Left cardiac atrium (tissue), 4 donors: ENCODE measurements around the gene EFCAB6. TPM values are rescaled to one million over a fixed set of nuclear protein-coding genes. Genes with fewer than 3 reads are reported as not detected.

Experiments used
- ATAC-seq, 2 donors: fragments of 200-7000 bp; cut with Tn5 transposase; one replicate each; pipeline ENCODE4 v1.9.1; 2020; ENCODE audit warnings: mild to moderate bottlenecking in 2 of 2, moderate library complexity in 2 of 2
- DNase-seq: peaks from one replicate; pipeline ENCODE4 v3.0.0-alpha.2; 2020
- intact Hi-C, 2 donors: fragments of 100-400 bp; cut with DNase I; formaldehyde crosslinking; loops; one replicate each; pipeline versions ENCODE4 v1.14.1 to v1.15.1; 2022 to 2023
- total RNA-seq, 2 donors: library from RNA; stranded (reverse); fragmentation: NEBNext Ultra II Directional; extraction: Animal tissue kit (Norgen Biotek cat#: 25700); gene quantifications; one replicate each; pipeline ENCODE4 v1.2.1, GENCODE V29; 2021
- donor health status: DM: no; HTN: yes; CAD: no.
- donor health status: DM: no; HTN: yes; CAD: no; lungs with severe emphysema.
- donor health status: DM: yes; HTN: yes; CAD: no.
- donor health status: Dilated cardiomyopathy.

EFCAB6 gene
- total RNA-seq, 2 donors from 2014 or later: 1.7 to 1.8 TPM

DNA sequence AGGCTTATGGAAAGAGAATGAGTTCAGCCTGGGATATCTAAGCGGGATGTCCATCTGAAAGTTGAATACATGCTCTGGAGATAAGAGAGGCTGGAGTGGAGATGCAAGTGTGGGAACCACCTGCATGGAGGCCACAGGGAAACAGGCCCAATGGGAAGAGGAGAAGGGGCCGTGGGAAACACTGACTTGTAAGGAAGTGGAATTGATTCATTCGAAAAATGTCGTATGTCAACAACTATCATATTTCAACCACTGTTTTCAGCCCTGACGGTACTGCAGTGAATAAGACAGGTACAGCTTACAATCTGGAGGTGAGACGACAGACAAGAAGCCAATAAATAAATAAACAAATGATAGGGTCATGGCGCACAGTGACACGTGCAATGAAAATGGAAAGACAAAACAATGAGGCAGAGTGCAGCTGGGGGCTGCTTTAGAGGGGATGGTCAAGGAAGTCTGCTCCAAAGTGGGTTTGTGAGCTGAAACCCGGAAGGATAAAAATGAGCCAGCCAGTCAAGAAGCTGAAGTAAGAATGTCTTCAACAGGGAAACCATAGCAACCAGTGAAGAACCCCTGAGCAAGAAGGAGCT, 35.9 kb downstream of the EFCAB6 start:
- ATAC-seq (no peak), DNase-seq (no peak)
- intact Hi-C loops: no loop called here

DNA sequence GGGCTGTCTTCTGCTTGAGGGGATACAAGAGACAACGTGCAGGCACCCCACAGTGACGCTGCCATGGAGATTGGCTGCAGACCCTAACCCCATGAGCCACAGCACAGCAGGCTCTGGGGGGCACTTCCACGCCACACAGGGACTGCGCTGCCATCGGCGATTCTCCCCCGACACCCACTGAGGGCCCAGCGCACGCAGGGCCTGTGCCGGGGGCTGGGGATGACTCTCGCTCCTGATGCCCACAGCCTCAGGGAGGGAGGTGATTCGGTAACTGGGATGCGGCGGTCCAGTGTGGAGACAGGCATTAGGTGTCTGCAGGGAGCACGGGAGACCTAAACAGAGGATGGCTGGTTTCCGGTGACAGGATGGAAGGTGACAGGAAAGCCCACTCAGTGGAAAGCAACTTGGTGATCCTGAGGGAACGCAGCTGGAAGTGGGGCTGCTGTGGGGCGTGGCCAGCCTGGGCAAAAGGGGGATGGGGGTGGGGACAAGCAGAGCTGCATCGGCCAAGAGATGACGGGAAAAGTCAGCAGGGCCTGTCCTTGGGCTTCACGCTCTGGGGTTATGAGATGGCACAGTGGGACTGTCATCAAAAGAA, 37.7 kb downstream of the EFCAB6 start:
- DNase-seq (no peak), ATAC-seq (no peak)
- intact Hi-C loops: no loop called here

DNA sequence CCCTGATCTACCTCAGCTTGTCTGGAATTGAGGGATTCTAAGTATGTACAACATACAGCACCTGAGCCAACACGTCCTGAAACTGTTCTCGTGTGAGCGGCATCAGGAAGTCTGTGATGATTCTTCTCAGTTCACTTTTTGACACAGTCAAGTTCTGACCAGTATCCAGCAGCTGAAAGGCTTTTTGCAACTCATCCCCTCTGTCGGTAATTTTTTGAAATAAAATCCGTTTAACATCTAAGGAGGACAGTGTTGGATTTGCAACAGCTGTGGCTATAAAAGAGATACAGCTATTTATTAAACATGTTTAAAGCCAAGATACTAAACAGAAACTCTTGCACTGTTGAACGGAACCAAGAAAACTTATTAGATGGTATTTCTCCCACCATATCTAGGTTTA, 39.3 kb downstream of the EFCAB6 start:
- DNase-seq (no peak), ATAC-seq (no peak)
- intact Hi-C loops: no loop called here

DNA sequence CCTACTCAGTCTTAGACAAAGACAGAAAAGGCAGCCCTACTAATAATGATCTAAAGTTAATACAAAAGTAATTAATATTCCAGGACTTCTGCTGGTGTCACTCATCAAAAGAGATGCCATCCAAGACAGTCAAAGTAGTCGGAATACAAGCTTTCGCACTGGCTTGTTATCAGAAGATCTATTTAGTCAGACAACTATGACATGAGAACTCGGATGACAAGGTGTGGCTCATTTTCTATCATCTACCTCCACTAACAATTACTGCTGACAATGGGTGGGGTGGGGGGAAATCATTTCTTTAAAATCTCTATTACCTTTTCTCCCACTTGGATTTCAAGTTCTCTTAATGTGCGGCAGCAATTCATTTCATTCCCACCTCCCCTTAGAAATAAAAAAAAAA, 56.7 kb downstream of the EFCAB6 start:
- ATAC-seq (no peak), DNase-seq (no peak)
- intact Hi-C loops: no loop called here

DNA sequence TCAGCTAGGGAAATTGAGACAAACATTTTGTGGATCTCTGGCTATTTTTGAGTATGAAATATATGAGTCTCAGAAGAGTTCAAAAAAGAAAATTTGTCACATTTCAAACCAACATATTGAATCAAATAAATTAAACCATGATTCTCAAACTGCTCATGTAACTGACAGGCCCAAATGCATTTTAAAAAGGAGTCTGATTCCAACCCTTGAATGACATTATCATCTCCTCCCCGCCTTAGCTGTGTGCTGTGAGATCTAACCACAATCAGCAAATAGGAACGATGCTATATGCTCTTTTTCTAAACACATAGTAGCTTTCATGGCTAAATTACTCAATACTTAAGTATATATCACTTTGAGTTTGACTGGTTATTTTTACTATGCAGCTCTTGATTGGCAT, 57.1 kb downstream of the EFCAB6 start:
- intact Hi-C loops: no loop called here
- ATAC-seq (no peak), DNase-seq (no peak)

DNA sequence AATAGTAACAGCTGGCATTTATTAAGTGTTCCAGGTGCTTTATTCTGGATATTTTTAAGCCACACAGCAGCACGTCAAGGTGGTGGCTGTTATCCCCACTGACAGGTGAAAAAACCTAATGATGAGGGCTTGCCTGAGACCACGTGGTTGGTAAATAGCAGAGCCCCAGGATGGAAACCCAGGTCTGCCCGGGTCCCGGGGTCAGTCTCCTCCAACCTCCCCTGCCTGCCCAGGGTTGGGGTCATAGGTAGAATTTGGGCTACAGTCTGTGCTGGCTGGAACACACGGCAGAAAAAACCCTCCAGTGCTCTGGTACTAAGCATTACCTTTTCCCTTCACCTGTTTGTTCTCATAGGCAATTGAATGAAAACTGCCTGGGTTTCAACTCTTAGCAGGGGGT, 57.9 kb downstream of the EFCAB6 start:
- ATAC-seq (no peak), DNase-seq (no peak)
- intact Hi-C loops: no loop called here

DNA sequence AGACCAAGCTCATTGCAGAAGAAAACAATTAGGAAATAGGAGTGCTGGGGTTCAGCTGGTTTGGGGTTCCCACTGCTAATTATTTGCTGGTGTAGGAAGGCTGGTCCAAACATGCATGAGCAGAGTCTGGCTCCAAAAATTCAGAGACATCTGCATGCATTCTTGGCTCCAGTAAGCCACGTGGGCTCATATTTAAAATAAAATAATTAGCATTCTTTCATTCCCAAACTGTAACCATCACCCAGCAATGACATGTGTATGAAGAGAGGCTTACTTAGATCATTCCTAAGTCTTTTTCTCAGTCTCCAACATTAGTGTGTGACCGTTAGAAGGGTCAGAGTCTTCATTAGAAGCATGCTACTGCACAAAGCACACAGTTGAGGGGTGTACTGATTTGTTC, 58.4 kb downstream of the EFCAB6 start:
- intact Hi-C loops: no loop called here
- ATAC-seq (no peak), DNase-seq (no peak)

DNA sequence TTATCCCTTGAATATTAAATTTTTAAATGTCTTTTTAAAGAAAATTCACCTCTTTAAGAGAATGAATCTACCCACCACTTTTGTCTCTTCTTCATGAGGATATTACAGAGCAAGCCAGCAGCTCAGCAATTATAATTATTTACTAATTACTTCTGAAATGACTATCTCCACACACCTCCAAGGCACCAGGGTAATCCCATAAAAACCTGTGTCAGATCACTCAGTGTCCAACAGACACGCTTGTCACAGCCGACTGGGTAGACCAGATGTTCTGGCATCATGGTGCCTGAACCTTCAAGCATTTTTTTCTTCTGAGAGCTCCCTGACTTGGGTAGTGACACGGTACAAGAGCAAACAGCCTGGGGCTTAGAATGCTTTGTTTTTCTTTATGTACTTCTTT, 61.4 kb downstream of the EFCAB6 start:
- intact Hi-C loops: no loop called here
- ATAC-seq: no peak

DNA sequence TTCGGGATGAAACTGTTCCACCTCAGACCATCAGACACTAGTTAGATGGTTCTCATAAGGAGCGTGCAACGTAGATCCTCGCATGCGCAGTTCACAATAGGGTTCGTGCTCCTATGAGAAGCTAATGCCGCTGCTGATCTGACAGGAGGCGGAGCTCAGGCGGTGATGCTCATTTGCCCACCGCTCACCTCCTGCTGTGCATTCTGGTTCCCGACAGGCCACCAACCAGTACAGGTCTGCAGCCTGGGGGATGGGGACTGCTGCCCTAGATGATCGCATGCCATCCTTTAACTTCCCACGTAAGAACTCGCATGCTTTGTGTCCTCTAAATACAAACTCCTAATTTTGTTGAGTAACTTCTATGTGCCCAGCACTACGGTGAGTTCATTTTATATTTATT, 62.6 kb downstream of the EFCAB6 start:
- DNase-seq (no peak), ATAC-seq (no peak)
- intact Hi-C loops: no loop called here

More for the DNA sequence above, 61.4 kb downstream of the EFCAB6 start:
- no peak for DNase-seq

DNA sequence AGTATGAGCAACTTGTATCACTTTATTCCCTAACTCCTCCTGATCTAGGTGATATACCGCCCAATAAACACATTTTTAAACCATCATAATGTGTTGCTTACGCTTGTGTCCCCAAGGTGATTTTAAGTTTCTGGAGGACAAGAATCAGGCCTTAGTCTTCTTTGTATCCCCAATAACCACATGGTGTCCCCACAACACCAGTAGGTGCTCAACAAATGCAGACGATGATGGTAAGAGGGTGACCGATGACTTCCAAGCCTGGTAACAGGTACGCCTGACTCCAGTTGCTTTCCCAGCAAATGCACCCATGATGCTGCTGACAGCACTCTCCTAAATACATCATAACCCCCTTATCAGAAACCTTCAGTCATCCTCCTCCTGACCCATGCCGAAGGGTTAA, 64.2 kb downstream of the EFCAB6 start:
- no peak for ATAC-seq
- intact Hi-C loops: no loop called here
- DNase-seq: no peak

DNA sequence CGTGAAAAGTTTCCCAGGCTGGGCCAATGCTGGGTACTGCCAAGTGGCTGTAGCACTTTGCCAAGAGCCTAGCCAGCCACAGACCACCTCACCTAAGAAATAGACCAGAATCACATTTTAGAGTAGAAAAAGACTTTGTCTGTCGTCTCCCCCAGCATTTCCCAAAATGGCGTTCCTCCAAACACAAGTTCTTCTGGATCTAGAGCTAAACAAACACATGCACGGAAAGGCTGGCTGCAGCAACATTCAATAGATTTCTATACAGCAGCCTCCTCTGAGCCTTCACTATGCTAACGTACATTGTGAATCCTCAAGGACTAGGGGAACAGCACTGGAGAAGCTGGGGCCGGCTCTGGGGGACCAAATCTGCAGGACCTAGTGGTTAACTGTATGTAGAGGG, 65.0 kb downstream of the EFCAB6 start:
- DNase-seq (no peak), ATAC-seq (no peak)
- intact Hi-C loops: no loop called here

DNA sequence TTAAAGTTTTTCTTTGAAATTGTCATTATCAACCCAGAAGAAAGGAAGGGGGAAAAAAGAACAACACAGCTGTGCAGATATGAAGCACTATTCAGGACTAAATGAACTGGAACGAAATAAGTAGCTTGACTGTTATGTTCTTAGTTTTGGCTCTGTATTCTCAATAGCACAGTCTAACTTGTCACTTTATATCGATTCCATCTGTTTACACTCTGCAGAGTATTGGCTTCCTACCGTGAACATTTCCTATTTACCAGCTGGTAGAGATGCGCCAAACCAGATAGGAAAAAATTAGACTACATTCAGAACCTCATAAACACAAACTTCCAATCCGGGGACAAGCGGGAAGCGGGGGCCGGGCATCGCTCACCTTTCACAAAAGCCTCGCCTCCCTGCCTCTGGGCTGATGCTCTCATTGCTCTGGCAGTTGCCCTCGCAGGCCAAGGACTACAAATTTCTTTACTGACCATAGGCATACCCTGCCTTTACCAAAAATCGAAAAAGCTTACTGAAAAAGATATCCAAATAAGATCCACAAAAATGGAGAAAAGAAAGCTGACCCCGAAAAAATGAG, 66.2 kb downstream of the EFCAB6 start:
- ATAC-seq: peak in 1 of 2 donors; percentile 26
- intact Hi-C loops: no loop called here

DNA sequence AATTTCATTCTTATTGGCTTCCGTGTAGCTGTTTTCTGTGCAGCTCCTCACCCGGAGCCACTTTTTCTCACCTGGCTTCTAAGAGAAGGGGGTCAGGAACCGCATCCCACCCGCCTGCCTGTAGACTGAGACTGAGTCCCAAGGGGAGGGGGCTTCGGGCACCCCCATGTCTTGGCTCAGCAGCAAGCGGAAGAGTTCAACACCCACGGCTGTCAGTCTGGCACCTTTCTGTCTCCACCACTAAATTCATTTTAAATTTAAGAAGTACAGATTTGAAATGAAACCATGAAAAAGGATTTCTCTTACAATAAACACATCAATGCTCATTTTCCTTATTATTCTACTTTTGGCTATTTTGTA, 66.7 kb downstream of the EFCAB6 start:
- DNase-seq (no peak), ATAC-seq (no peak)
- intact Hi-C loops: no loop called here

More for the DNA sequence above, 66.2 kb downstream of the EFCAB6 start:
- DNase-seq: no peak

DNA sequence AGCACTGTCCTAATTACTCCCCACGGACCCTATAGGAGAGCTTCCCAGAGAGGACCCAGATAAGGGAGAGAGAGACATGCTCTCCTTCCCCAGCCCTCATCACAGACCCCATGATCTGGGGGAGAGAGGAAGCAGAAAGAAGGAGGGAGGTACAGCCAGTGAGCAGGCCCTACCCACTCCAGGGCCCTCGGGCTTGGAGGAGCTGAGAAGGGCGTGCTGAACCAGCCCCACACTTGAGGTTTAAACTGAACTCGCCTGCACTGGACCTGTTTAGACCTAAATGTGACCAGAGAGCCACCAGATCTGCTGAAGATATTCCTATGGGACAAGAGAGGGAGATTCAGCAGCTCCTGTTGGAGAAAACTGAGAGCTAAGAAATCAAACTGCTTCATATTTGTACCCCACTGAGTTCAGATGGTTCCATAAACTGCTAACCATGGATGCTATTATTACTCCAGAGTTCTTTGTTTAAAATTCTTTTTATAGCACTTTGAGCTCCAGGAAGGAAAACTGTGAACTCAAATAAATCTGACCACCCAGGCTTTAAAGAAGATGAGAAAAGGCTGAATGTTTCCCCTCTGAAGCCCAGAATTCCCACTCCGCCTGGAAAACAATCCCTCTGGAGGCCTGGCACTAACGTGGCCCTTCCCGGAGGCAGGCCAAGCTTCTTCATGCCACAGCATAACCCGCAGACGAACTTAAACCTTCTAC, 67.2 kb downstream of the EFCAB6 start:
- DNase-seq: no peak
- intact Hi-C loops: no loop called here

DNA sequence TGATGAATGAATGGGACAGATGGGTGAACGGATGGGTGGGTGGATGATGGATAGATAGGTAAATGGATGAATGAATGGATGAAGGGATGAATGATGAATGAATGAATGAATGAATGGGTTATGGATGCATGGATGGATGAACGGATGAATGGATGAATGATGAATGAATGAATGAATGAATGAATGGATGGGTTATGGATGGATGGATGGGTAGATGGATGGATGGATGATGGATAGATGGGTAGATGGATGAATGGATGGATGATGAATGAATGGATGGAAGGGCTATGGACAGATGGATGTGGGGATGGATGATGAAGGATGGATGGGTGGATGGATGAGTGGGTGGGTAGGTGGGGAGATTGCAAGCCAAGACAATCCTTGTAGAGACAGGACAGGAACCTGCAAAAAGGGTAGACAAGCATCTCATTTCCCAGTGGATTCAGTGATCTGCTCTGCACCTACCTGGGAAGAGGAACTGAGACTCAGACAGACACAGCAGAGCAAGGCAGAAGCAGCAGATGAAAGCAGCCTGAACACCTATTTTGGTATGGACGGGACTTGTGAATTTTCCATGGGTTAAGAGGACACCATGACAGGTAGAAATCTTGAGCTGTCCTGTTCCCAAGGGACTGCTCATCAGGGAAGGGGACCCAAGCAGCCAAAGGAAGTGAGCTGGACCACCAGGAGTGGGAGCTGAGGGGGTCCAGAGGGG, 68.0 kb downstream of the EFCAB6 start:
- intact Hi-C loops: no loop called here
- DNase-seq (no peak), ATAC-seq (no peak)

More for the DNA sequence above, 67.2 kb downstream of the EFCAB6 start:
- no peak for ATAC-seq

DNA sequence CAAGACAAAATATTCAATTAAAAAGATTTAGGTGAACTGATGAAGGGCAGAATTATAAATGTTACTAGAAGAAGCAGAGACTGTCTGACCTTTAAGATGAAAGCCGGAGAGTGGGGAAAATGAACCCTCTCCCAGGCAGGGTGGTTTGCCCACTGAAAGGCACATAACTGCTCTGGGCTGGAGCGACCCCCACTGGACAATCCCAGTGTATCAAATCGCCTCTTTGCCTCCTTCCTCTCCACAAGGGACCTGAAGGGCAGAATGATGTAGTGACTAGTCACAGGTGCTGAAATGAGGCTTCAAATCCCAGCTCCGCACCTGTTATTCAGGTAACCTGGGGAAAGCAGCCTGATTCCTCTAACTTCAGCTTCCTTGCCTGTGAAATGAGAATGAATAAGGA, 69.0 kb downstream of the EFCAB6 start:
- intact Hi-C loops: no loop called here
- ATAC-seq (no peak), DNase-seq (no peak)

DNA sequence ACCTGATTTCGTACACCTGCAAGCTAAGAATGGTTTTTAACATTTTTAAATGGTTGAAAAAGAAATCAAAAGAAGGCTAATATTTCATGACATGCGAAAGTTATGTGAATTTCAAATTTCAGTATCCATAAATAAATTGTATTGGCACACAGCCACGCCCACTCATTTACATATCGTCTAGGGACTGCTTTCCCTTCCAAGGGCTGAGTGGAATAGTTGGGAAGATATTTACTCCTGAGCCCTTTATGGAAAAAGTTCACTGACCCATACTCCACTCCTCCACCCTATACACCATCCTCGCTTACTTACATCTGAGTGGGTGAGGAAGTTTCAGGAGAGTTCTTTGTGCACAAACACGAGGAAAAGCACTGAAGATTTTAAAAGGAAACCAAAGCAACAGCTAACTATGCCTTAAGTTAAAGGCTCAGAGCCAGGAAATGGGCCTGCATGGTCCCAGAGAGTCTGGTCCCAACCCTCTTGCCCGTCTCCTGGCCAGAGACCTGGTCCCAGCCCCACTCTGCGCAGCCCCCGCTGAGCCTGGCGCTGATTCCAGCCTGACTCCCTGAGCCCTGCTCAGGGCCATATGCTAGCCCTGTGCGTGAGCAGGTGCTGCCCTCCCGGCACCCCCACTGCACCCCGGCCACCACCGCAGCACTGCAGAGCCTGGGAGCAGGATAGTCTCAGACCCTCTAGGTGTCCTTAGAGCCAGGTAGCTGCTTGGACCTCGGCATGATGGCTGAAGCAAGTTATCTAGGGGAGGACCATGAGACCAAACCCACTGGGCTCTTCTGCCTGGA, 69.8 kb downstream of the EFCAB6 start:
- no peak for ATAC-seq
- intact Hi-C loops: no loop called here
- DNase-seq: no peak

DNA sequence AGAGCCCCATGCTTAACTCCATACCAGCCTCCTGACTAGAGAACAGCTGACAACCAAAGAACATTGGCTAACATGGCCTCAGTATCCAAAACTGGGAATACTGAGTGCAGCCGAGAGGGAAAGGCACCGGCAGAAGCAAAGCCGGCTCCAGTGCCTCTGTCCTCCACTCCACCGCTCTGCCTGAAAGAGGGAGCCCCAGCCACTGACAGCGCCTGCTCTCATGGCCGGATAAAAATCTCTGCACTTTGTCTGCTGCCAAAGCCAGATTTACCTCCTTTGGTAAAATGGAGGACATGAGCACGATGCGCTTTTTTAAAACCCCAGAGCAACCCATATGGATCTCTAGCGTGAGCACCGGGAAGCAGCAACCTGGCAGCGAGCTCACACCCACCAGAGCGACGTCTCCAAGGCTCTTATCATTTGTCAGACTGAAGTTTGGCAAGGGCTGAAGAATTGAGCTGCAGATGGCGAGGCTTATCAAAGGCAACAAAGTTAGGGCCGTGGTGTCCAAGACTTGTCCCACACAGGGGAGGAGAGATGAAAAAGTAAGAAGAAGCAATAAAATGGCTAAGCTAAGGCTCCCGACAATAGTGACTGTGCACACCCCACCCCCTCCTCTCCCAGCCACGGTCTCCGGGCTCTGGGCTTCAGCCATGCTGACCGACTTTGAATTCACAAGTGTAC, 71.4 kb downstream of the EFCAB6 start:
- DNase-seq (no peak), ATAC-seq (peak; percentile 64 to 65)
- intact Hi-C loops: no loop called here
